ENCODE data around the gene WDR81. TPM values are rescaled to one million over a fixed set of nuclear protein-coding genes. Genes with fewer than 3 reads are reported as not detected.
A peak's percentile ranks its signal among the peaks of the same experiment; 100 is the strongest.

Gene WDR81
- total and polyA plus RNA-seq, 2 donors (not counting 1 experiment from before 2014, with no cell fraction given) = 52.7 to 102 TPM

DNA sequence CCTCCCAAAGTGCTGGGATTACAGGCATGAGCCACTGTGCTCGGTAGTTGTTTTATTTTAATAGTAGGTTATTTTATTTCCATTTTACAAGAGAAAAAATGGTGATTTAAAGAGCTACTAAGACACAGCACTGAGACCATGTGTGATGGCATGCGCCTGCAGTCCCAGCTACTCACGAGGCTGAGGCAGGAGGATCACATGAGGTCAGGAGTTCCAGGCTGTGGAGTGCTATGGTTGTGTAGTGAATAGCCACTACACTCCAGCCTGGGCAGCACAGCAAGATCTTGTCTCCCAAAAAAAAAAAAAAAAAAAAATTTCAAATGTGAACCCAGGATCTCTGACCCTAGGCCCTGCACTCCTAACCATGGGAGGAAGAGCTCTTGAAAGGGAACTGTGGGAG is 41.1 kb downstream of the WDR81 start:
- ChIA-PET POLR2A (interaction anchor here (0.7 to 2.3 kb wide), 2 partner anchors 13 to 18 kb away, joined by 6 to 14 read pairs; no protein-coding TSS in a partner anchor), CTCF (interaction anchor here (0.5 to 2.6 kb wide), 10 partner anchors 10 to 52 kb away, joined by 3 to 24 read pairs (median 3); no protein-coding TSS in a partner anchor)
- no peak overlapping the region for H3K4me3 ChIP-seq (ENCODE audit: control extremely low read depth in 1 of 5, extremely low read depth in 1 of 5, insufficient read depth in 1 of 5, low read depth in 2 of 5, low read length in 4 of 5)
- intact Hi-C loops (cut with micrococcal nuclease) = loop anchor here (2.0 kb wide), 1 partner anchor 17 kb away; no protein-coding TSS in a partner anchor
- no peak for ATAC-seq (ENCODE audit: low read depth)
- peaks cover 3% of the 10 kb centered on the region for H3K9me3 Mint-ChIP-seq (ENCODE audit: insufficient read depth)
- H3K4me1 Mint-ChIP-seq = peaks cover 49% of the 10 kb centered on the region
- H3K36me3 ChIP-seq (replicated peaks in 1 of 2; ENCODE audit: control extremely low read depth in 1 of 2, control insufficient read depth in 1 of 2, extremely low read depth in 1 of 2, insufficient read depth in 2 of 2, low read length in 1 of 2) = no peaks in the 10 kb centered on the region
- H3K27me3 ChIP-seq (replicated peaks in 1 of 4; ENCODE audit: control extremely low read depth in 1 of 4, control insufficient read depth in 3 of 4, insufficient read depth in 4 of 4, low read length in 3 of 4) = no peaks in the 10 kb centered on the region
- no peak for TF ChIP-seq EZH2 (IDR thresholded peaks at IDR 0.05; ENCODE audit: borderline replicate concordance, insufficient read depth, low read depth, low read length, poor library complexity, severe bottlenecking)
- TF ChIP-seq, protein P1, sequence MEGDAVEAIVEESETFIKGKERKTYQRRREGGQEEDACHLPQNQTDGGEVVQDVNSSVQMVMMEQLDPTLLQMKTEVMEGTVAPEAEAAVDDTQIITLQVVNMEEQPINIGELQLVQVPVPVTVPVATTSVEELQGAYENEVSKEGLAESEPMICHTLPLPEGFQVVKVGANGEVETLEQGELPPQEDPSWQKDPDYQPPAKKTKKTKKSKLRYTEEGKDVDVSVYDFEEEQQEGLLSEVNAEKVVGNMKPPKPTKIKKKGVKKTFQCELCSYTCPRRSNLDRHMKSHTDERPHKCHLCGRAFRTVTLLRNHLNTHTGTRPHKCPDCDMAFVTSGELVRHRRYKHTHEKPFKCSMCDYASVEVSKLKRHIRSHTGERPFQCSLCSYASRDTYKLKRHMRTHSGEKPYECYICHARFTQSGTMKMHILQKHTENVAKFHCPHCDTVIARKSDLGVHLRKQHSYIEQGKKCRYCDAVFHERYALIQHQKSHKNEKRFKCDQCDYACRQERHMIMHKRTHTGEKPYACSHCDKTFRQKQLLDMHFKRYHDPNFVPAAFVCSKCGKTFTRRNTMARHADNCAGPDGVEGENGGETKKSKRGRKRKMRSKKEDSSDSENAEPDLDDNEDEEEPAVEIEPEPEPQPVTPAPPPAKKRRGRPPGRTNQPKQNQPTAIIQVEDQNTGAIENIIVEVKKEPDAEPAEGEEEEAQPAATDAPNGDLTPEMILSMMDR (IDR thresholded peaks at IDR 0.05) = no peak
- H3K27me3 Mint-ChIP-seq = no peaks in the 10 kb centered on the region
- peaks cover 37 to 65% of the 10 kb centered on the region in 2 donors for H3K4me1 ChIP-seq (ENCODE audit: control insufficient read depth in 2 of 2, insufficient read depth in 2 of 2, low read length in 2 of 2)
- peaks cover 0 to 20% (median 0%) of the 10 kb centered on the region in 3 donors for H3K9me3 ChIP-seq (ENCODE audit: control extremely low read depth in 1 of 3, control insufficient read depth in 2 of 3, insufficient read depth in 1 of 3, low read length in 2 of 3)
- 80% methylated on average over 1 of the region's 3 CpGs for WGBS (ENCODE audit: insufficient coverage)
- no peak overlapping the region for H3K27ac ChIP-seq (ENCODE audit: low read length in 2 of 2)
- H3K27ac Mint-ChIP-seq = peak overlapping the region; percentile 26
- no peak overlapping the region for H2AFZ ChIP-seq (ENCODE audit: insufficient read depth, low read depth, low read length, poor library complexity, severe bottlenecking)
- H3K4me2 ChIP-seq (replicated peaks; ENCODE audit: low read depth, low read length, poor library complexity, severe bottlenecking) = no peak overlapping the region
- no peak overlapping the region for H3K9ac ChIP-seq (ENCODE audit: low read length)
- H4K20me1 ChIP-seq (ENCODE audit: control insufficient read depth, insufficient read depth, low read length, poor library complexity, severe bottlenecking) = no peaks in the 10 kb centered on the region
- H3K79me2 ChIP-seq (ENCODE audit: control insufficient read depth, insufficient read depth, low read length) = no peaks in the 10 kb centered on the region
- DNase-seq = no peak
- no peak overlapping the region for H3K4me3 Mint-ChIP-seq

DNA sequence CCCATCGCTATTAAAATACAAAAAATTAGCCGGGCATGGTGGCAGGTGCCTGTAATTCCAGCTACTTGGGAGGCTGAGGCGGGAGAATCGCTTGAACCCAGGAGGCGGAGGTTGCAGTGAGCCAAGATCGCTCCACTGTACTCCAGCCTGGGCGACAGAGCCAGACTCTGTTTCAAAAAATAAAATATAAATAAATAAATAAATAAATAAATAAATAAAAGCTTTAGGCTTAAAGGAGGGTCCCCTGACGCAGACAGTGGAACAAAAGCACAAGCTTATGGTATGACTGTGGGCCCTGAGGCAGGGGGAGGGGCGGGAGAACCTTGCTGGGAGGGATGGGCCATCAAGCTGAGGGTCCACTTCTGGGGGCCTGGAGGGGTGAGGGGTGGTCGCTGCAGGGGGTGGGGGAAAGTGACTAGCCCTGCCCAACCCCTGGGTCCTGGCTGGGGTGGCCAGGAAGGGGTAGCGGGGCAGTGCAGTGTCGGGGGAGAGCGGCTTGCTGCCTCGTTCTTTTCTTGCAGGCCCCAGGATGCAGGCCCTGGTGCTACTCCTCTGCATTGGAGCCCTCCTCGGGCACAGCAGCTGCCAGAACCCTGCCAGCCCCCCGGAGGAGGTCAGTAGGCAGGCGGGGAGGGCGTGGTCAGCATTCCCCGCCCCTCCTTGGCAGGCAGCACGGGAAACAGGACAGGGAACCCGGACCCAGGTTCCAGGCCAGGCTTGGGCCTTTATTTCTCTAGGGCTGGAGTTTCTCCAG is 42.1 kb downstream of the WDR81 start:
- DNase-seq = no peak
- no peaks in the 10 kb centered on the region for H4K20me1 ChIP-seq (ENCODE audit: control insufficient read depth, insufficient read depth, low read length, poor library complexity, severe bottlenecking)
- H3K4me1 ChIP-seq (ENCODE audit: control insufficient read depth in 2 of 2, insufficient read depth in 2 of 2, low read length in 2 of 2) = peaks cover 47 to 75% of the 10 kb centered on the region in 2 donors
- H3K4me2 ChIP-seq (replicated peaks; ENCODE audit: low read depth, low read length, poor library complexity, severe bottlenecking) = no peak overlapping the region
- no peak overlapping the region for H3K27ac Mint-ChIP-seq
- H3K27me3 Mint-ChIP-seq = no peaks in the 10 kb centered on the region
- no peak for ATAC-seq (ENCODE audit: low read depth)
- WGBS (ENCODE audit: insufficient coverage) = 92% methylated on average over 13 of the region's 21 CpGs
- TF ChIP-seq, protein P1 (IDR thresholded peaks at IDR 0.05) = no peak
- CTCF ChIA-PET = interaction anchor here (0.5 to 2.0 kb wide), 9 partner anchors 14 to 53 kb away, joined by 3 to 6 read pairs (median 4); no protein-coding TSS in a partner anchor
- H2AFZ ChIP-seq (ENCODE audit: insufficient read depth, low read depth, low read length, poor library complexity, severe bottlenecking) = no peak overlapping the region
- peaks cover 0 to 30% (median 0%) of the 10 kb centered on the region in 3 donors for H3K9me3 ChIP-seq (ENCODE audit: control extremely low read depth in 1 of 3, control insufficient read depth in 2 of 3, insufficient read depth in 1 of 3, low read length in 2 of 3)
- H3K27ac ChIP-seq (ENCODE audit: low read length in 2 of 2) = no peak overlapping the region
- intact Hi-C loops (cut with micrococcal nuclease) = no loop called here
- POLR2A ChIA-PET = interaction anchor here (0.6 to 0.7 kb wide), 2 partner anchors 14 to 95 kb away, joined by 4 to 6 read pairs; no protein-coding TSS in a partner anchor
- H3K4me1 Mint-ChIP-seq = peaks cover 56% of the 10 kb centered on the region
- no peak overlapping the region for H3K9ac ChIP-seq (ENCODE audit: low read length)
- H3K4me3 ChIP-seq (ENCODE audit: control extremely low read depth in 1 of 5, extremely low read depth in 1 of 5, insufficient read depth in 1 of 5, low read depth in 2 of 5, low read length in 4 of 5) = no peak overlapping the region
- peaks cover 3% of the 10 kb centered on the region for H3K9me3 Mint-ChIP-seq (ENCODE audit: insufficient read depth)
- H3K4me3 Mint-ChIP-seq = no peak overlapping the region
- H3K36me3 ChIP-seq (replicated peaks in 1 of 2; ENCODE audit: control extremely low read depth in 1 of 2, control insufficient read depth in 1 of 2, extremely low read depth in 1 of 2, insufficient read depth in 2 of 2, low read length in 1 of 2) = no peaks in the 10 kb centered on the region
- H3K27me3 ChIP-seq (replicated peaks in 1 of 4; ENCODE audit: control extremely low read depth in 1 of 4, control insufficient read depth in 3 of 4, insufficient read depth in 4 of 4, low read length in 3 of 4) = no peaks in the 10 kb centered on the region
- no peaks in the 10 kb centered on the region for H3K79me2 ChIP-seq (ENCODE audit: control insufficient read depth, insufficient read depth, low read length)
